DND-41 (cell line): ENCODE data around the gene RPUSD1.

ENCODE experiments used
- ATAC-seq: fragments of 200-7000 bp; cut with Tn5 transposase; 3 replicates; pipeline ENCODE4 v1.9.1; 2021; ENCODE audit warnings: low read depth; ENCODE audit not compliant: insufficient read depth
- DNase-seq: peaks from one replicate; pipeline ENCODE4 v3.0.0-alpha.2; 2020
- H2AFZ ChIP-seq: 2 replicates; pipeline ENCODE4 v1.6.0; 2012; ENCODE audit warnings: low read depth, low read length
- H3K27ac ChIP-seq: 2 replicates; pipeline ENCODE4 v1.5.1; 2012; ENCODE audit warnings: low read length, inconsistent platforms
- H3K27me3 ChIP-seq: fragments of 200-600 bp; sonication (generic); 2 replicates; pipeline ENCODE4 v1.6.0; 2012; ENCODE audit warnings: low read length, mild to moderate bottlenecking, inconsistent platforms; ENCODE audit not compliant: insufficient read depth, poor library complexity
- H3K36me3 ChIP-seq: 2 replicates; pipeline ENCODE4 v1.5.1; 2012; ENCODE audit warnings: low read length, inconsistent platforms; ENCODE audit not compliant: insufficient read depth
- H3K4me1 ChIP-seq: 2 replicates; pipeline ENCODE4 v1.5.1; 2012; ENCODE audit warnings: mild to moderate bottlenecking, low read length; ENCODE audit not compliant: insufficient read depth
- H3K4me2 ChIP-seq: 2 replicates; pipeline ENCODE4 v1.6.0; 2012; ENCODE audit warnings: mild to moderate bottlenecking, moderate library complexity, low read length, inconsistent platforms; ENCODE audit not compliant: insufficient read depth
- H3K4me3 ChIP-seq, 2 experiments: fragments of 200-600 bp in 1 of 2; shearing (Covaris generic) in 1 of 2; 2 replicates each; pipeline ENCODE4 v1.5.1; 2012 to 2016; ENCODE audit warnings: inconsistent platforms in 2 of 2, low read length in 2 of 2, mild to moderate bottlenecking in 2 of 2, low read depth in 1 of 2, moderate library complexity in 1 of 2
- H3K79me2 ChIP-seq: 2 replicates; pipeline ENCODE4 v1.6.0; 2012; ENCODE audit warnings: low read length, inconsistent platforms; ENCODE audit not compliant: insufficient read depth
- H3K9ac ChIP-seq: 2 replicates; pipeline ENCODE4 v1.6.0; 2012; ENCODE audit warnings: low read depth, mild to moderate bottlenecking, inconsistent platforms, low read length, moderate library complexity
- H3K9me3 ChIP-seq: 2 replicates; pipeline ENCODE4 v1.5.1; 2012; ENCODE audit warnings: low read length, moderate library complexity, mild to moderate bottlenecking, inconsistent platforms; ENCODE audit not compliant: insufficient read depth, severe bottlenecking
- H4K20me1 ChIP-seq: 2 replicates; pipeline ENCODE4 v1.6.0; 2012; ENCODE audit warnings: low read length; ENCODE audit not compliant: insufficient read depth
- EZH2 ChIP-seq: IDR thresholded peaks from 3 replicates; pipeline ENCODE4 v1.6.1; 2012; ENCODE audit warnings: borderline replicate concordance, low read depth, mild to moderate bottlenecking, moderate library complexity, low read length, inconsistent platforms; ENCODE audit not compliant: severe bottlenecking
- TF ChIP-seq, protein P1 (sequence below): IDR thresholded peaks from 2 replicates; pipeline ENCODE4 v1.5.1; 2012; ENCODE audit warnings: borderline replicate concordance, low read length, moderate library complexity, mild to moderate bottlenecking; ENCODE audit not compliant: poor library complexity, severe bottlenecking; ENCODE audit errors: extremely low read depth

Gene RPUSD1

GRCh38 chr16:804193-805048 lies 16.2 kb upstream of the RPUSD1 start:
- H3K9ac ChIP-seq, result no peak overlapping the region
- H3K27me3 ChIP-seq, result no peaks in the 10 kb centered on the region
- ATAC-seq (no peak), DNase-seq (no peak)
- H3K9me3 ChIP-seq, result no peaks in the 10 kb centered on the region
- H3K36me3 ChIP-seq, result no peaks in the 10 kb centered on the region
- no peak overlapping the region for H2AFZ ChIP-seq
- H3K4me1 ChIP-seq, result no peaks in the 10 kb centered on the region
- H3K4me2 ChIP-seq, result no peak overlapping the region
- peaks cover 15% of the 10 kb centered on the region for H4K20me1 ChIP-seq
- TF ChIP-seq, protein P1, sequence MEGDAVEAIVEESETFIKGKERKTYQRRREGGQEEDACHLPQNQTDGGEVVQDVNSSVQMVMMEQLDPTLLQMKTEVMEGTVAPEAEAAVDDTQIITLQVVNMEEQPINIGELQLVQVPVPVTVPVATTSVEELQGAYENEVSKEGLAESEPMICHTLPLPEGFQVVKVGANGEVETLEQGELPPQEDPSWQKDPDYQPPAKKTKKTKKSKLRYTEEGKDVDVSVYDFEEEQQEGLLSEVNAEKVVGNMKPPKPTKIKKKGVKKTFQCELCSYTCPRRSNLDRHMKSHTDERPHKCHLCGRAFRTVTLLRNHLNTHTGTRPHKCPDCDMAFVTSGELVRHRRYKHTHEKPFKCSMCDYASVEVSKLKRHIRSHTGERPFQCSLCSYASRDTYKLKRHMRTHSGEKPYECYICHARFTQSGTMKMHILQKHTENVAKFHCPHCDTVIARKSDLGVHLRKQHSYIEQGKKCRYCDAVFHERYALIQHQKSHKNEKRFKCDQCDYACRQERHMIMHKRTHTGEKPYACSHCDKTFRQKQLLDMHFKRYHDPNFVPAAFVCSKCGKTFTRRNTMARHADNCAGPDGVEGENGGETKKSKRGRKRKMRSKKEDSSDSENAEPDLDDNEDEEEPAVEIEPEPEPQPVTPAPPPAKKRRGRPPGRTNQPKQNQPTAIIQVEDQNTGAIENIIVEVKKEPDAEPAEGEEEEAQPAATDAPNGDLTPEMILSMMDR, result no peak
- TF ChIP-seq EZH2, result no peak
- H3K27ac ChIP-seq, result no peak overlapping the region
- no peak overlapping the region for H3K4me3 ChIP-seq
- H3K79me2 ChIP-seq, result no peaks in the 10 kb centered on the region

DNA sequence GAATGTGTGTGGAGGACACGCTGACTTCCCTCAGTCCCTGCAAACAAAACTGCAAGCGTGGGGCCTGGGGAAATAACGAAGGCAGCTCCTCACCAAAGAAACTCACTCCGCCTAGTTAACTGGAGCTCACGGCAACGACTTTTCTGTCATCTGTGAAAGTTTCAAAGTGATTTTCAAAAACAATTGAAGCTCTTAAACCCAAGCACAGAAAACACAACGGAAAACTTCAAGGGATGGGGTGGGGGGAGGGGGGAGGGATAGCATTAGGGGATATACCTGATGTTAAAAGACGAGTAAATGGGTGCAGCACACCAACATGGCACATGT lies 15.5 kb upstream of the RPUSD1 start:
- no peaks in the 10 kb centered on the region for H3K27me3 ChIP-seq
- no peak overlapping the region for H3K9ac ChIP-seq
- no peak for ATAC-seq
- H3K27ac ChIP-seq, result no peak overlapping the region
- H2AFZ ChIP-seq, result no peak overlapping the region
- TF ChIP-seq, protein P1, result no peak
- TF ChIP-seq EZH2, result no peak
- H3K4me1 ChIP-seq, result no peaks in the 10 kb centered on the region
- peaks cover 20% of the 10 kb centered on the region for H4K20me1 ChIP-seq
- no peaks in the 10 kb centered on the region for H3K36me3 ChIP-seq
- no peaks in the 10 kb centered on the region for H3K79me2 ChIP-seq
- no peak overlapping the region for H3K4me2 ChIP-seq
- no peaks in the 10 kb centered on the region for H3K9me3 ChIP-seq
- DNase-seq, result no peak
- no peak overlapping the region for H3K4me3 ChIP-seq

GRCh38 chr16:802914-803753 lies 15.0 kb upstream of the RPUSD1 start:
- ATAC-seq (no peak), DNase-seq (no peak)
- Histone ChIP-seq H3K79me2 (no peaks in the 10 kb centered on the region), H3K27me3 (no peaks in the 10 kb centered on the region), H3K4me1 (no peaks in the 10 kb centered on the region), H3K27ac (no peak overlapping the region), H3K4me3 (no peak overlapping the region), H3K9ac (no peak overlapping the region), H4K20me1 (peaks cover 22% of the 10 kb centered on the region), H2AFZ (no peak overlapping the region), H3K4me2 (no peak overlapping the region), H3K9me3 (no peaks in the 10 kb centered on the region), H3K36me3 (peaks cover under 1% of the 10 kb centered on the region; the same call in 1 of the 2 replicates)
- TF ChIP-seq, protein P1, result no peak
- TF ChIP-seq EZH2, result no peak
